KMS-11 (cell line): ENCODE results near the gene C18orf54.
A peak's percentile ranks its signal among the peaks of the same experiment; 100 is the strongest.

Experiments used
- H2AFZ ChIP-seq: fragments of 200-600 bp; sonication (generic); 2 replicates; pipeline ENCODE4 v1.6.1; 2016; ENCODE audit warnings: antibody characterized with exemption, mixed run types, low read depth
- H3K27ac ChIP-seq: fragments of 200-600 bp; sonication (generic); 2 replicates; pipeline ENCODE4 v1.6.1; 2016; ENCODE audit warnings: mild to moderate bottlenecking, mixed run types
- H3K27me3 ChIP-seq: fragments of 200-600 bp; sonication (generic); 2 replicates; pipeline ENCODE4 v1.6.1; 2017; ENCODE audit warnings: mild to moderate bottlenecking, low read depth, mixed run types, moderate library complexity; ENCODE audit not compliant: insufficient read depth
- H3K36me3 ChIP-seq: fragments of 200-600 bp; sonication (generic); 2 replicates; pipeline ENCODE4 v1.6.1; 2017; ENCODE audit warnings: mild to moderate bottlenecking, mixed run types; ENCODE audit not compliant: insufficient read depth
- H3K4me1 ChIP-seq: fragments of 200-600 bp; sonication (generic); 2 replicates; pipeline ENCODE4 v1.6.1; 2016; ENCODE audit warnings: mild to moderate bottlenecking, low read depth, mixed run types; ENCODE audit not compliant: poor library complexity, severe bottlenecking
- H3K4me2 ChIP-seq: fragments of 200-600 bp; sonication (generic); 2 replicates; pipeline ENCODE4 v1.7.0; 2016; ENCODE audit warnings: mild to moderate bottlenecking, mixed run types
- H3K4me3 ChIP-seq: fragments of 200-600 bp; sonication (generic); IDR thresholded peaks from 2 replicates; pipeline ENCODE4 v1.6.1; 2017; ENCODE audit warnings: low read depth, low read length, mixed read lengths; ENCODE audit not compliant: insufficient read depth
- H3K79me2 ChIP-seq: fragments of 200-600 bp; sonication (generic); 2 replicates; pipeline ENCODE4 v1.6.1; 2016; ENCODE audit warnings: low read depth, mixed run types; ENCODE audit not compliant: insufficient read depth
- H3K9ac ChIP-seq: fragments of 200-600 bp; sonication (generic); 2 replicates; pipeline ENCODE4 v1.6.1; 2016; ENCODE audit warnings: mild to moderate bottlenecking, mixed run types
- H4K20me1 ChIP-seq: fragments of 200-600 bp; sonication (generic); 2 replicates; pipeline ENCODE4 v1.6.1; 2016; ENCODE audit warnings: mild to moderate bottlenecking, mixed run types; ENCODE audit not compliant: insufficient read depth
- CTCF ChIP-seq: fragments of 200-600 bp; sonication (generic); conservative IDR thresholded peaks from 2 replicates; pipeline ENCODE4 v1.6.1; 2017; ENCODE audit warnings: low read depth, mild to moderate bottlenecking, antibody characterized with exemption, low read length, moderate library complexity, mixed read lengths

Gene C18orf54

GRCh38 chr18:54323970-54324369 is 33.7 kb upstream of the C18orf54 start:
- no peak overlapping the region for H3K4me2 ChIP-seq
- no peaks in the 10 kb centered on the region for H3K36me3 ChIP-seq
- no peaks in the 10 kb centered on the region for H4K20me1 ChIP-seq
- no peak for TF ChIP-seq CTCF
- H3K4me1 ChIP-seq, result no peaks in the 10 kb centered on the region
- H3K4me3 ChIP-seq, result no peak overlapping the region
- no peaks in the 10 kb centered on the region for H3K27me3 ChIP-seq
- no peak overlapping the region for H3K27ac ChIP-seq
- no peaks in the 10 kb centered on the region for H3K79me2 ChIP-seq
- no peak overlapping the region for H2AFZ ChIP-seq
- H3K9ac ChIP-seq, result no peak overlapping the region

- Histone ChIP-seq H3K4me2 (no peak overlapping the region), H3K36me3 (no peaks in the 10 kb centered on the region), H3K4me1 (no peaks in the 10 kb centered on the region), H3K4me3 (no peak overlapping the region), H3K27ac (no peak overlapping the region), H3K79me2 (no peaks in the 10 kb centered on the region), H3K27me3 (no peaks in the 10 kb centered on the region), H4K20me1 (no peaks in the 10 kb centered on the region), H3K9ac (no peak overlapping the region), H2AFZ (no peak overlapping the region)
- TF ChIP-seq CTCF, result no peak
Measured at GRCh38 chr18:54327818-54328217, 29.9 kb upstream of the C18orf54 start.

- H3K9ac ChIP-seq, result no peak overlapping the region
- no peaks in the 10 kb centered on the region for H3K4me1 ChIP-seq
- H3K4me3 ChIP-seq, result no peak overlapping the region
- TF ChIP-seq CTCF, result no peak
- H3K79me2 ChIP-seq, result no peaks in the 10 kb centered on the region
- no peak overlapping the region for H3K27ac ChIP-seq
- H3K36me3 ChIP-seq, result no peaks in the 10 kb centered on the region
- no peaks in the 10 kb centered on the region for H3K27me3 ChIP-seq
- H2AFZ ChIP-seq, result no peak overlapping the region
- no peak overlapping the region for H3K4me2 ChIP-seq
- no peaks in the 10 kb centered on the region for H4K20me1 ChIP-seq
Measured at GRCh38 chr18:54329787-54330186, 27.9 kb upstream of the C18orf54 start.

GRCh38 chr18:54330768-54331548 is 26.7 kb upstream of the C18orf54 start:
- Histone ChIP-seq H3K79me2 (no peaks in the 10 kb centered on the region), H4K20me1 (no peaks in the 10 kb centered on the region), H2AFZ (no peak overlapping the region), H3K27ac (no peak overlapping the region), H3K4me2 (no peak overlapping the region), H3K4me3 (no peak overlapping the region), H3K27me3 (no peaks in the 10 kb centered on the region), H3K9ac (no peak overlapping the region), H3K36me3 (no peaks in the 10 kb centered on the region), H3K4me1 (no peaks in the 10 kb centered on the region)
- peak; percentile 35; the same call in 1 of the 2 replicates for TF ChIP-seq CTCF
